MM.1S (cell line): ENCODE measurements around the gene PASK.

Experiments used
- CTCF ChIP-seq: fragments of 300-600 bp; sonication (generic); IDR thresholded peaks from 2 replicates; pipeline ENCODE4 v1.5.1; 2016; ENCODE audit warnings: antibody characterized with exemption, low read length, mixed read lengths
- EZH2 ChIP-seq: fragments of 300-600 bp; sonication (generic); optimal IDR thresholded peaks from 2 replicates; pipeline ENCODE3; 2017; ENCODE audit warnings: low read depth, mild to moderate bottlenecking, antibody characterized with exemption, low read length, mixed read lengths
- EZH2phosphoT487 ChIP-seq: fragments of 300-600 bp; sonication (generic); IDR thresholded peaks from 2 replicates; pipeline ENCODE4 v1.6.1; 2018; ENCODE audit warnings: antibody characterized with exemption, low read length

GRCh38 chr2:241102239-241102803, 47.0 kb downstream of the PASK start, which contains the start of gene MTERF4:
- TF ChIP-seq CTCF (no peak), EZH2 (no peak), EZH2phosphoT487 (no peak)
